CD4-positive, alpha-beta memory T cell (primary cell): Measurements from ENCODE around the gene ADGRG1. TPM values are rescaled to one million over a fixed set of nuclear protein-coding genes. Genes with fewer than 3 reads are reported as not detected.
A peak's percentile ranks its signal among the peaks of the same experiment; 100 is the strongest.

ENCODE experiments used
- CTCF ChIA-PET: fragments of 350-600 bp; sonication (Branson Sonifier 250); formaldehyde crosslinking; loops from one replicate; lab custom pipeline; 2021; ENCODE audit warnings: inconsistent platforms; ENCODE audit not compliant: partially characterized antibody; lab: Charles Lee
- POLR2A ChIA-PET: fragments of 350-600 bp; sonication (Branson Sonifier 250); formaldehyde crosslinking; loops from one replicate; lab custom pipeline; 2021; ENCODE audit not compliant: partially characterized antibody; lab: Charles Lee
- DNase-seq, 5 donors: peaks; one replicate each; pipeline versions ENCODE4 v3.0.0 to v3.0.0-alpha.2; 2020 to 2022; ENCODE audit warnings: mixed read lengths in 1 of 5
- H3K27ac ChIP-seq: one replicate; pipeline ENCODE4 v1.7.0; 2013; ENCODE audit warnings: low read depth, low read length
- H3K27me3 ChIP-seq: 2 replicates; pipeline ENCODE4 v1.7.0; 2013; ENCODE audit warnings: mild to moderate bottlenecking, low read length, moderate library complexity; ENCODE audit not compliant: insufficient read depth
- H3K36me3 ChIP-seq: 2 replicates; pipeline ENCODE4 v1.7.0; 2013; ENCODE audit warnings: mild to moderate bottlenecking, low read length, moderate library complexity; ENCODE audit not compliant: insufficient read depth
- H3K4me1 ChIP-seq: 2 replicates; pipeline ENCODE4 v1.7.0; 2013; ENCODE audit warnings: mild to moderate bottlenecking, low read length, moderate library complexity; ENCODE audit not compliant: insufficient read depth
- H3K4me3 ChIP-seq, 2 donors: one replicate each; pipeline ENCODE4 v1.7.0; 2013; ENCODE audit warnings: low read length in 2 of 2, mild to moderate bottlenecking in 1 of 2
- H3K9me3 ChIP-seq, 2 donors: one replicate each; pipeline ENCODE4 v1.7.0; 2013; ENCODE audit warnings: low read length in 2 of 2, control low read depth in 1 of 2; ENCODE audit not compliant: control insufficient read depth in 1 of 2
- H3K27ac Mint-ChIP-seq, 7 donors: one replicate each; pipeline ENCODE4 v1.8.0; 2020 to 2021; ENCODE audit warnings: mixed read lengths in 7 of 7, mild to moderate bottlenecking in 6 of 7, inconsistent platforms in 3 of 7, moderate library complexity in 3 of 7
- H3K27me3 Mint-ChIP-seq, 2 donors: one replicate each; pipeline ENCODE4 v1.8.0; 2020 to 2021; ENCODE audit warnings: mixed read lengths in 2 of 2
- H3K36me3 Mint-ChIP-seq, 2 donors: one replicate each; pipeline ENCODE4 v1.8.0; 2020 to 2021; ENCODE audit warnings: mixed read lengths in 2 of 2, inconsistent platforms in 1 of 2, mild to moderate bottlenecking in 1 of 2
- H3K4me1 Mint-ChIP-seq, 4 donors: one replicate each; pipeline ENCODE4 v1.8.0; 2020 to 2021; ENCODE audit warnings: mixed read lengths in 4 of 4, mild to moderate bottlenecking in 1 of 4
- H3K4me3 Mint-ChIP-seq, 8 donors: one replicate each; pipeline ENCODE4 v1.8.0; 2020 to 2021; ENCODE audit warnings: mixed read lengths in 8 of 8, mild to moderate bottlenecking in 7 of 8, moderate library complexity in 6 of 8, inconsistent platforms in 3 of 8
- H3K9me3 Mint-ChIP-seq, 8 donors: one replicate each; pipeline ENCODE4 v1.8.0; 2020 to 2021; ENCODE audit warnings: mixed read lengths in 8 of 8, mild to moderate bottlenecking in 5 of 8, inconsistent platforms in 3 of 8, moderate library complexity in 1 of 8
- intact Hi-C: fragments of 100-400 bp; cut with micrococcal nuclease; formaldehyde crosslinking; loops from one replicate; pipeline ENCODE4 v1.15.1; 2023
- polyA plus RNA-seq, 2 donors: library from polyadenylated mRNA; unstranded; fragments of 300-500 nt; fragmentation: Illumina TruSeq; gene quantifications; one replicate each; pipeline ENCODE4 v1.2.3, GENCODE V29; 2021
- total RNA-seq, 2 experiments: library from RNA; stranded (reverse); gene quantifications; one replicate each; pipeline ENCODE4 v1.2.3, GENCODE V29; 2021

Gene ADGRG1
- total and polyA plus RNA-seq, 4 experiments from 2014 or later, result 0.33 to 0.53 (median 0.41) TPM; not detected in 1

DNA sequence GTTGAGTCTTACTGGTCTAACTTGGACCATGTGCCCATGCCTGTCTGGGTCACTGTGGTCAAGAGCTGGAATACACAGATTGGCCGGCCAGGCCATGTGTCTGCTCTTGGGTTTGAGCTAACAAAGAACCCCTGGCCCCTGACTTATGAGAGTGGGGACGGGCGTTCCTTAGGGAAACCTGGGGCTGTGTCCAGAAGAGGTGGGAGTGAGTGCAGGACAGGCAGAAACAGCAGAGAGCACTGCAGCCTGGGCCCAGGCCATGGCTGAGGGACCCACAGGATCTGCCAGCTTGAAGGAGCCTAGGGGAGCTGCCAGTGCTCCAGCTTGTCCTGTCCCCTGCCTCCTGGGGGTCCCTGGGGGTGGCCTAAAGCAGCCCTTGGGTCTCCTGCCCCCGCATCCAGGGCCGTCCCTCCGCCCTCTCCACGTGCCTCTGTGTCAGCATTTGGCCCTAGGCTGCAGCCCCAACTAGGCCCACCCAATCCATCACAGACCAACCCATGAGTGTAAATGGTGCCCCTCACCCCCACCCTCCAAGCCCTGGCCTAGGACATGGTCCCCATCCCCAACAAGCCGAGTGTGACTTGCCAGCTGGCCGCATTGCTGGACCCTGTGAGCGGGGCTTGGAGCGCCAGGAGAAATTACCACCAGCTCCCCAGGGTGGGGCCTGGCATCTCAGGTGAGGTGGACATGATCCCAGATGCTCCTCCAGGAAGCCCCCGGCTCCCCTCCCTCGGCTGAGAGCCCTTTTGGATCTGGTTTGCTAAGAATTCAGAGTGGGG, 53.7 kb downstream of the ADGRG1 start:
- Histone ChIP-seq H3K4me3 (no peak overlapping the region), H3K36me3 (no peaks in the 10 kb centered on the region), H3K9me3 (no peaks in the 10 kb centered on the region), H3K4me1 (no peaks in the 10 kb centered on the region), H3K27me3 (no peaks in the 10 kb centered on the region), H3K27ac (no peak overlapping the region)
- DNase-seq, result no peak
- Mint-ChIP-seq H3K27ac (no peak overlapping the region), H3K36me3 (no peaks in the 10 kb centered on the region), H3K27me3 (peaks cover 0 to 3% of the 10 kb centered on the region in 2 donors), H3K4me3 (no peak overlapping the region), H3K4me1 (no peaks in the 10 kb centered on the region), H3K9me3 (no peaks in the 10 kb centered on the region)
- CTCF ChIA-PET, result no interaction called here
- POLR2A ChIA-PET, result no interaction called here
- intact Hi-C loops, result no loop called here

DNA sequence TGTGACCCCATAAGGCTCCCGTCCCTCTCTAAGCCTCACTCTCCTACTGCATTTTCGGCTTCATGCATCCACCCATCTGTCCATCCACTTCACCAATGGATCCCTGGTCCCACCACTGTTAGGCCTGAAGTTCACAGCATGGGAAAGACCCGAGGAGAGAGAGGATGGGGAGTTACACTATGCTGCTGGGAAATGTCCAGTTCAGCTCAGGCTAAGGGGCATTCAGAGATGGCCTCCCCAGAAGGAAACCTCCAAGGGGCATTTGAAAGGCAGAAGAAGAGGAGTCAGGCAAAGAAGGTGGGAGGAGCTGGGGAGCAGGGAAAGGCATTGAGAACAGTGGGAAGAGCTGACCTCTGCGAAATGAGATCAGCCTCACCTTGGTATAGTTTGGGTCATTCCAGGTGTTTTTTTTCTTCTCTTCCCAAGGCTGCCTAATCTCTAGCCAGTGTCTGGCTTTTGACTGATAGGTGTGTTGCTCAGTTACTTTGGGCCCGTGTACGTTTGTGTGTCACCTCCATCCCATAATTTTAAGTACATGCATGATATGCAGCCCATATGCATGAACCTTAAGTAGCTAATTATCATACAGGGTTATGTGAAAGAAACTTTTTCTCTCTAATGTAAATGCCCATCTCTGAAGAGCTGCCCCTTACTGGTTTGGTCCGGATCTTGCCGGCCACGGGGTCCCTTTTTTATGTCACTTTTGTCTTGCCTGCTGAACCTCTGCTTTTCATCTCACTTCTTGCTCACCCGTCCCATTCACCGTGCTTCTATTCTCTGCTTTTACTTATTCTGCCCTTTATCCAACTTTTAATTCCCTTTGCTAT, 54.6 kb downstream of the ADGRG1 start:
- no peak overlapping the region for H3K27ac ChIP-seq
- Mint-ChIP-seq H3K27me3 (peaks cover 0 to 3% of the 10 kb centered on the region in 2 donors), H3K36me3 (no peaks in the 10 kb centered on the region), H3K27ac (peak overlapping the region in 1 of 7 donors; percentile 0), H3K4me1 (peaks cover 0 to 4% (median 0%) of the 10 kb centered on the region in 4 donors), H3K9me3 (no peaks in the 10 kb centered on the region), H3K4me3 (no peak overlapping the region)
- H3K36me3 ChIP-seq, result no peaks in the 10 kb centered on the region
- POLR2A ChIA-PET, result no interaction called here
- no peaks in the 10 kb centered on the region for H3K4me1 ChIP-seq
- intact Hi-C loops, result no loop called here
- no peaks in the 10 kb centered on the region for H3K9me3 ChIP-seq
- CTCF ChIA-PET, result no interaction called here
- no peaks in the 10 kb centered on the region for H3K27me3 ChIP-seq
- no peak overlapping the region for H3K4me3 ChIP-seq
- DNase-seq, result no peak

DNA sequence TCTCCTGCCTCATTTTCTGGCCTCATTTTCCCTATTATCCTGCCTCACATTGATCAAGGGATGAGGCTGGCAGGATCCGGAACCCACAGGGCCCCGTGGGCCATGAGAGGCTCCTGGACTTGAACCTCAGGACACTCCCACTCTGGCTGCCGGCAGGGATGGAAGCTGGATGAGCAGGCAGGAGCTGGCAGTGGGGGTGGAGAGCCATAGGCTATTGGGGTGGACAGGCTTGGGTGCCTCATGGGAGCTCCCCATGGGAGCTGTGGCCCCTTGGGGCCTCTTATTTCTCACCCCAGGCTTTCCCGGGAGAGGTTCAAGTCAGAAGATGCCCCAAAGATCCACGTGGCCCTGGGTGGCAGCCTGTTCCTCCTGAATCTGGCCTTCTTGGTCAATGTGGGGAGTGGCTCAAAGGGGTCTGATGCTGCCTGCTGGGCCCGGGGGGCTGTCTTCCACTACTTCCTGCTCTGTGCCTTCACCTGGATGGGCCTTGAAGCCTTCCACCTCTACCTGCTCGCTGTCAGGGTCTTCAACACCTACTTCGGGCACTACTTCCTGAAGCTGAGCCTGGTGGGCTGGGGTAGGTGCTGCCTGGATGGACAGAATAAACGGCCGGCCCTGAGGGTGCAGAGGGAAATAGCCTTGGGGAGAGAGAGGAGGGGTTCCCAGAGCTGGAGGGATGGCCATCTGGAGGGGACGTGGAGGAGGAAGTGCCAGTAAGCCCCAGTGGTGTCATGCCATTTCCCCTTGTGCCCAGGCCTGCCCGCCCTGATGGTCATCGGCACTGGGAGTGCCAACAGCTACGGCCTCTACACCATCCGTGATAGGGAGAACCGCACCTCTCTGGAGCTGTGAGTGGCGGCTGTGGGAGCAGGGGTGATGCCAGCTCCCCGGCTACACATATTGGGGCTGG, 55.5 kb downstream of the ADGRG1 start:
- POLR2A ChIA-PET, result no interaction called here
- peaks cover 2 to 3% of the 10 kb centered on the region in 2 donors for H3K27me3 Mint-ChIP-seq
- CTCF ChIA-PET, result no interaction called here
- no peaks in the 10 kb centered on the region for H3K9me3 Mint-ChIP-seq
- no peaks in the 10 kb centered on the region for H3K36me3 Mint-ChIP-seq
- H3K9me3 ChIP-seq, result no peaks in the 10 kb centered on the region
- intact Hi-C loops, result no loop called here
- no peak overlapping the region for H3K27ac ChIP-seq
- no peaks in the 10 kb centered on the region for H3K27me3 ChIP-seq
- H3K36me3 ChIP-seq, result no peaks in the 10 kb centered on the region
- H3K4me3 ChIP-seq, result no peak overlapping the region
- DNase-seq, result no peak
- no peak overlapping the region for H3K4me3 Mint-ChIP-seq
- no peak overlapping the region for H3K27ac Mint-ChIP-seq
- H3K4me1 Mint-ChIP-seq, result peaks cover 0 to 7% (median 0%) of the 10 kb centered on the region in 4 donors
- H3K4me1 ChIP-seq, result no peaks in the 10 kb centered on the region

DNA sequence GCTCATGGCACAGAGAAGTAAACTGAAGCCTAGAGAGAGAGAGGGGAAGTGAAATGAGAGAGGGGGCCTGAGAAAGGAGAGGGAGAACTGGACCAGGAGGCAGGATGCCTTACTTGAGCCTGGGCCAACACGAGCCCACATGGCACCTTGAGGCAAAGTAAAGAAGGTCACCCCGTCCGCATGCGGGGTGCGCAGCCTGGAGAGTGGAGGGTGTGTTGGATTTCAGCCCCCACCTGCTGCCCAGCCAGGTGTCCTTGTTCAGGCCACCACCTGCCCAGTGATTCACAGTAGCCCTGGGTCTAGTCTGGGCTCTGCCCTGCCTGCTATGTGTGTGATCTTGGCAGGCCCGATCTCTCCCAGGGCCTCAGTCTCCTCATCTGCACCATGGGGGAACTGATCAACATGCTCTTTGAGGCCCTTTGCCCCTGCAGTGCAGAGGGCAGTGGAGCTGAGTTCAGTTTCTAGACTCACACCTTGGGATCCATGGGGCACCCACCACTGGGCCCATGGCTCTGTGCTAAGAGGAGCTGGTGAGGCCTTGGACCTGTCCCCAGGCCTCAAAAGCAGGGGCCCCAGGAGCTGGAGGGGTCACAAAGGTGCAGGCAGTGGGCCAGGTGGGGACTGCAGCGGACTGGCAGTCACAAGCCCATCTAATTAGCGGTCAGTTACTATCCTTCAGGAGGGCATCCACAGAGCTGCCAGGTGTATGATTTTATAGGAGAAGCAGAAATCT, 56.4 kb downstream of the ADGRG1 start:
- Histone ChIP-seq H3K4me3 (no peak overlapping the region), H3K27me3 (no peaks in the 10 kb centered on the region), H3K4me1 (peaks cover 8% of the 10 kb centered on the region), H3K27ac (no peak overlapping the region), H3K9me3 (no peaks in the 10 kb centered on the region), H3K36me3 (no peaks in the 10 kb centered on the region)
- ChIA-PET POLR2A (no interaction called here), CTCF (no interaction called here)
- intact Hi-C loops, result no loop called here
- no peaks in the 10 kb centered on the region for H3K36me3 Mint-ChIP-seq
- no peak overlapping the region for H3K4me3 Mint-ChIP-seq
- H3K9me3 Mint-ChIP-seq, result no peaks in the 10 kb centered on the region
- DNase-seq, result no peak
- H3K27ac Mint-ChIP-seq, result no peak overlapping the region
- peaks cover 3 to 15% (median 3%) of the 10 kb centered on the region in 4 donors for H3K4me1 Mint-ChIP-seq
- H3K27me3 Mint-ChIP-seq, result peaks cover 2 to 8% of the 10 kb centered on the region in 2 donors

DNA sequence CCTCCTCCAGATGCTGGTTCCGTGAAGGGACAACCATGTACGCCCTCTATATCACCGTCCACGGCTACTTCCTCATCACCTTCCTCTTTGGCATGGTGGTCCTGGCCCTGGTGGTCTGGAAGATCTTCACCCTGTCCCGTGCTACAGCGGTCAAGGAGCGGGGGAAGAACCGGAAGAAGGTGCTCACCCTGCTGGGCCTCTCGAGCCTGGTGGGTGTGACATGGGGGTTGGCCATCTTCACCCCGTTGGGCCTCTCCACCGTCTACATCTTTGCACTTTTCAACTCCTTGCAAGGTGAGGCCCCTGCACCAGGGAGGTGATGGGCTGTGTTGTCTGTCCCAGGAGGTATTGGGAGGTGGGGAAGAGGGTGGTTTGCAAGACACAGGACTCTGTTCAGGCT, 57.2 kb downstream of the ADGRG1 start:
- Histone ChIP-seq H3K27me3 (no peaks in the 10 kb centered on the region), H3K27ac (no peak overlapping the region), H3K36me3 (no peaks in the 10 kb centered on the region), H3K9me3 (no peaks in the 10 kb centered on the region), H3K4me1 (peaks cover 15% of the 10 kb centered on the region), H3K4me3 (no peak overlapping the region)
- Mint-ChIP-seq H3K27ac (peak overlapping the region in 1 of 7 donors; percentile 5), H3K4me3 (no peak overlapping the region), H3K27me3 (peaks cover 2 to 9% of the 10 kb centered on the region in 2 donors), H3K4me1 (peaks cover 6 to 20% (median 7%) of the 10 kb centered on the region in 4 donors), H3K9me3 (no peaks in the 10 kb centered on the region), H3K36me3 (no peaks in the 10 kb centered on the region)
- ChIA-PET POLR2A (no interaction called here), CTCF (no interaction called here)
- no peak for DNase-seq
- intact Hi-C loops, result no loop called here

DNA sequence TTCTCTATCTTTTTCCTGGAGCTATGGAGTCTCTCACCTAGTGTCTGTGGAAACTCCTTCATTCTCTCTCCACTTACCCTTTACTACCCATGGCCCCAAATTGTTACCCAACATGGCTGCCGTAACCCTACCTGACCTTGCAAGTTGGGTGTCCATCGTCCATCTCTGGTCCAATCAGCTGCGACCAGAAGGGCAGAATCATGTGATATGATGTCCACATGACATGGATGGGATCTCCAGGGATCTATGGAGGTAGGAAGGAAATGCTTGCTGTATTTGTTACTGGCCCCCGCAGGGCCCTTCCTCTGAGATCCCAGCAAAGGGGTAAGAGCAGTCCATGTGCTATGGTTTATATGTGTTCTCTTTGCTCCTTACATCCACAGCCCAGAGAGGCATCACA, 58.1 kb downstream of the ADGRG1 start:
- H3K4me3 ChIP-seq, result no peak overlapping the region
- no peaks in the 10 kb centered on the region for H3K9me3 ChIP-seq
- peaks cover 15% of the 10 kb centered on the region for H3K4me1 ChIP-seq
- no peaks in the 10 kb centered on the region for H3K27me3 ChIP-seq
- peaks cover 2 to 9% of the 10 kb centered on the region in 2 donors for H3K27me3 Mint-ChIP-seq
- no peak overlapping the region for H3K27ac ChIP-seq
- no peaks in the 10 kb centered on the region for H3K9me3 Mint-ChIP-seq
- no peak overlapping the region for H3K4me3 Mint-ChIP-seq
- no peaks in the 10 kb centered on the region for H3K36me3 ChIP-seq
- peaks cover 6 to 20% (median 7%) of the 10 kb centered on the region in 4 donors for H3K4me1 Mint-ChIP-seq
- no peaks in the 10 kb centered on the region for H3K36me3 Mint-ChIP-seq
- no peak overlapping the region for H3K27ac Mint-ChIP-seq
- DNase-seq, result no peak
- CTCF ChIA-PET, result no interaction called here
- intact Hi-C loops, result no loop called here
- POLR2A ChIA-PET, result no interaction called here
